DMS79 treated with DMSO at 0.1 percent for 48 hours (cell line): Measurements from ENCODE around the gene MRPL53.
"Not testable (repeated sequence)": the region's sequence is repeated elsewhere in the genome, so short reads cannot be mapped to it uniquely, and the experiment has no call there.

Experiments
- DNase-seq: peaks from one replicate; lab custom pipeline; 2025; lab: John Stamatoyannopoulos, UW

MRPL53 gene

GRCh38 chr2:74481961-74482800 is 9.7 kb upstream of the MRPL53 start:
- peak; percentile 59 for DNase-seq

GRCh38 chr2:74481431-74481830 is 9.0 kb upstream of the MRPL53 start:
- no peak for DNase-seq

GRCh38 chr2:74474899-74475298 is 2.4 kb upstream of the MRPL53 start:
- no peak for DNase-seq

GRCh38 chr2:74474481-74474880 is 2.0 kb upstream of the MRPL53 start:
- DNase-seq: no peak

GRCh38 chr2:74472945-74473258 is 422 bp upstream of the MRPL53 start:
- DNase-seq: peak; percentile 53

GRCh38 chr2:74471332-74472065 is 981 bp downstream of the MRPL53 start:
- DNase-seq: no peak

- not testable (repeated sequence) for DNase-seq
Measured at GRCh38 chr2:74470742-74471141, 1.7 kb downstream of the MRPL53 start.

- no peak for DNase-seq
Measured at GRCh38 chr2:74464406-74464805, 8.1 kb downstream of the MRPL53 start.

- DNase-seq: no peak
Measured at GRCh38 chr2:74462786-74463105, 9.7 kb downstream of the MRPL53 start.

- no peak for DNase-seq
Measured at GRCh38 chr2:74462054-74462785, 10.3 kb downstream of the MRPL53 start.

GRCh38 chr2:74461187-74462053 is 11.1 kb downstream of the MRPL53 start:
- DNase-seq: no peak

- DNase-seq: not testable (repeated sequence)
Measured at GRCh38 chr2:74460187-74460586, 12.3 kb downstream of the MRPL53 start.

- DNase-seq: not testable (repeated sequence)
Measured at GRCh38 chr2:74459503-74460118, 12.9 kb downstream of the MRPL53 start.

- no peak for DNase-seq
Measured at GRCh38 chr2:74458938-74459363, 13.5 kb downstream of the MRPL53 start.

- peak; percentile 99 for DNase-seq
Measured at GRCh38 chr2:74458132-74458937, 14.1 kb downstream of the MRPL53 start, which contains the start of gene WBP1. TSS of gene WBP1 (plus strand) at chr2:74458438. CDS start at chr2:74458603, 165 bp downstream.

- no peak for DNase-seq
Measured at GRCh38 chr2:74457549-74458131, 14.8 kb downstream of the MRPL53 start.

- DNase-seq: peak; percentile 76
Measured at GRCh38 chr2:74457129-74457548, 15.3 kb downstream of the MRPL53 start.

GRCh38 chr2:74454654-74455511 is 17.6 kb downstream of the MRPL53 start, which contains the start of gene INO80B:
TSS of gene INO80B (plus strand) at chr2:74455087. CDS start at chr2:74455117, 30 bp downstream.
- peak; percentile 97 for DNase-seq
